Measurements from ENCODE around the gene MCF2L.

Gene MCF2L

DNA sequence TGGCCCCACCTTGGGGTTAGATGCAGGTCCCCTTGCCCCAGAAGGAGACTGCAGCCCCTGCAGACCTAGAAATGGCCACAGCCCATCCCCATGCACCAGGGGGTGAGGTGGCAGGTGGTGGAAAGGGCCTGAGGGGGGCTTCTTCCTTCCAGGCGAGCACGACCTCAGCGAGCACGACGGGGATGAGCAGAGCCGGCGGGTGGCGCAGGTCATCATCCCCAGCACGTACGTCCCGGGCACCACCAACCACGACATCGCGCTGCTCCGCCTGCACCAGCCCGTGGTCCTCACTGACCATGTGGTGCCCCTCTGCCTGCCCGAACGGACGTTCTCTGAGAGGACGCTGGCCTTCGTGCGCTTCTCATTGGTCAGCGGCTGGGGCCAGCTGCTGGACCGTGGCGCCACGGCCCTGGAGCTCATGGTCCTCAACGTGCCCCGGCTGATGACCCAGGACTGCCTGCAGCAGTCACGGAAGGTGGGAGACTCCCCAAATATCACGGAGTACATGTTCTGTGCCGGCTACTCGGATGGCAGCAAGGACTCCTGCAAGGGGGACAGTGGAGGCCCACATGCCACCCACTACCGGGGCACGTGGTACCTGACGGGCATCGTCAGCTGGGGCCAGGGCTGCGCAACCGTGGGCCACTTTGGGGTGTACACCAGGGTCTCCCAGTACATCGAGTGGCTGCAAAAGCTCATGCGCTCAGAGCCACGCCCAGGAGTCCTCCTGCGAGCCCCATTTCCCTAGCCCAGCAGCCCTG, 149.4 kb downstream of the MCF2L start:
- FAIRE-seq = no peak

GRCh38 chr13:113119166-113119821, 150.3 kb downstream of the MCF2L start:
- FAIRE-seq = no peak

GRCh38 chr13:113119822-113120189, 150.8 kb downstream of the MCF2L start:
- no peak for FAIRE-seq

DNA sequence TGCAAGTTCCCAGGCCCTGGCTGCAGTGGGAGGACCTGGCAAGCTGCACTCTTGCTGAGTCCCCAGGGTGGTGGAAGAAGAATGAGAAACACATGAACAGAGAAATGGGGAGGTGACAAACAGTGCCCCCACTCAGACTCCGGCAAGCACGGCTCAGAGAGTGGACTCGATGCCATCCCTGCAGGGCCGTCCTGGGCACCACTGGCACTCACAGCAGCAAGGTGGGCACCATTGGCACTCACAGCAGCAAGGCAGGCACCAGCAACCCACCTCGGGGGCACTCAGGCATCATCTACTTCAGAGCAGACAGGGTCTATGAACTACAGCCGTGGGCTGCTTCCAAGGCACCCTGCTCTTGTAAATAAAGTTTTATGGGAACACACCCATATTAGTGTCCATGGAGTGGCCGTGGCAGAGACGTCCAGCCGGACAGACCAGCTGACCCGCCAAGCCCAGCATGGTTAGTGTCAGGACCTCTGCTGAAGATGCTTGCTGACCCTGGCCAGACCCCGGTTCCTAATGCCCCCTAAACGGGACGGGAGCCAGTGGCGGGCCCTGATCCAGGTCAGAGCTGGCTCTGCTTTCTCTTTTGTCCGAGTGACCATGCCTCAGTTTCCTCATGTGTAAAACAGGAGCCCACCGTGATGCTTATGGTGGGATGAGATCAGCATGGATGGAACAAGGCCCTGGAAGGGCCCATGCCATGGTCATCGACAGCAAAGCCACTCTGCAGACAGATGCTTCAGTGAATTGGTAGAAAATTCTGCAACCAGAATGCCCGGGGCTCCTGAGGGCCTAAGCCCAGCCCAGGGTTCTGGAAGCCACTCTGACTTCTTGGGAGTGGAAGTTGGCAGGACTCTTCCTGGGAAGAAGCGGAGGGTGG, 151.5 kb downstream of the MCF2L start:
- no peak for FAIRE-seq

DNA sequence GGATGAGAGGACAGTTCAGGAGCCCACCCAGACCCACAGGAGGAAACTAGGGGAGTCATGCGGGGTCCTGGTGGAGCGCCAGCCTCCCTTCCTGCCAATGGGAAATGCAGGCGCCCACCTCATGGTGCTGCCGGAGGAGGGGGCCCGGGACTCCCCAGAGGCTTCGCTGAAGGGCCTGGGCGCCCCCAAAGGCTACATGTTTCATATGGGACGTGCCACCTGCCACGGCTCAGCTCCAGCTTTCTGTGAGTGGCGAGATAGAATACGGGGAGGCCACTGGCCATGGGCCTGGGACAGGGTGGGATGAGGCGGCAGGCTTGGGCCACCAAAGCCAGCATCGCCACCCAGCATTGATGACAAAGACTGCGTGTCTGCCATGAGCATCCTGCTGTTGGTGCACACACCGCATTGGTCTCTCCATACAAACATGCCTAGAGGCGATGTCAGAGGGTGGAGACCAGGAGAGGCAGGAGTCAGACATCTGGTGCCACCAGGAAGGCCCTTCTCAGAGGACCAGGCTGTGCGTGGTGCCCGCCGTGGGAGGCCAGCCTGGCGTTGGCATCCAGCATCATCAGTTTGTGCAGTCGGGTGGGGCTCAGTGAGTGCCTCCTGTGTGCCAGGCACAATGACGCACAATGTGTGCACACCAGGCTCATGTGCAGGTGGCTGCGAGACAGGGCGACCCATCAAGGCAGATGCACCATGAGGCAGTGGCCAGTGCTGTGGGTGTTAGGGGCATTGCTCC, 152.3 kb downstream of the MCF2L start:
- FAIRE-seq = no peak

- no peak for FAIRE-seq
These were observed 153.0 kb downstream of the MCF2L start for GRCh38 chr13:113121928-113122471.

DNA sequence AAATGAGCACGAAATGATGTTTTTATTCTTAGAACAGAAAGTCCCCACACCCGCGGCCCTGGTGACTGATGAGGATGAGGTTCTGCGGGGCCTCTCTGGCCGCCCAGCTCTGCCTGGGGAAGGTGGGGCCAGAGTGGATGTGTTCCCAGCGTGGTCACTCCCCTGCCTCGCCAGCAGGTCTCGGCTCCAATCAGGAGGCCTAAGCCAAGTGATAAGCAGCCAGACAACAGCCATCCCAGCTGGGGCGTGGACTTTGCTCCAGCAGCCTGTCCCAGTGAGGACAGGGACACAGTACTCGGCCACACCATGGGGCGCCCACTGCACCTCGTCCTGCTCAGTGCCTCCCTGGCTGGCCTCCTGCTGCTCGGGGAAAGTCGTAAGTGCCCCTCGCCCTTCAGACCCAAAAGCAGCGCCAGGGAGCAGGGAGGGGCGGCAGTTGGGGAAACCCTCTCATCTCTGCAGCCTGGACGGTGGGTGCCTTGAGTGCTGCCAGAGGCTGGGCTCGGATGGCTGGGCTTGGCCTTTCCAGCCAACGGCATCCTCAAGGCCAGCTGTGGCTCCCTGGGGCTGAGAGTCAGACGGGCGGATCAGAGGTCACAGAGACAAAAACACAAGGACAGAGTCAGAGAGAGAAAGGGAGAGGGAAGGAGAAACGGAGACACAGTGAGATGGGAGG, 153.7 kb downstream of the MCF2L start, which contains the start of gene F10:
Gene F10 (plus strand): TSS at position 250 of the 676 bp plus-strand sequence. CDS start 57 bp downstream, at position 307.
- no peak for FAIRE-seq

DNA sequence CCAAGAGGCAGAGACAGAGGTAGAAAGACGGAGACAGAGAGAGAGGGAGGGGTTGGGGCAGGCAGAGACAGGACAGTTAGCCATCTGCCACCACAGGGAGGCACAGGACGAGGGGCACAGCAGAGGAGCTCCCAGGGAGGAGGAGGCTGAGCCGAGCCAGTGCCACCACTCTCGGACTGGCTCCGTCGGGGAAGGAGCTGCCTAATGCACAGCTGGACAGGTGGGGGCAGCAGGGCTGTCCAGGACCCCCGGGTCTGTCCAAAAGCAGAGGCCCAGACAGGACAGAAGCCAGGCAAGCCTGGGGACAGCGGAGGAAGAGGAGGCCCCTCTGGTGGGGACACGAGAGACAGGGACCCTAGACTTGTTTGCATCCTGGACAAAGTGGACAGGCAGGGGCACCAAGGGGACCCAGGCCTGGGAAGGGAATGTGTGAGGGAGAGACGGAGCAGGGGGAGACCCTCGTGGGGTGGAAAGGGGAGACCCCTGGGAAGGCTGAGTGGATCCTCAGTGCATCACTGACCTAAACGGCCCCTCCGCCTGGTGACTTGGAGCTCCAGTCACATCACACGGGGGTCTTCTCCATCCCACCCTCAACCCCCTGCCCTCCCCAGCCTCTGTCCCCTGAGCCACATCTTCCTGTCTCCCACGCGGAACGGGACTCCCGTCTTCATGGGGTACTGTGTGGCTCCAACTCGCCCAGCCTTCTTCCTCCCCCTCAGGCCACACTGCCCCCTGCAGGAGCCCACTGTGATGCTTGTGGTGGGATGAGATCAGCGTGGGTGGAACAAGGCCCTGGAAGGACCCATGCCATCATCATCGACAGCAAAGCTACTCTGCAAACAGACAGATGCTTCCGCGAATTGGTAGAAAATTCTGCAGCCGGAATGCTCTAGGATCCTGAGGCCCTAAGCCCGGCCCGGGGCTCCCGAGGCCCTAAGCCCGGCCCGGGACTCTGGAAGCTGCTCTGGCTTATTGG, 154.5 kb downstream of the MCF2L start:
- no peak for FAIRE-seq

GRCh38 chr13:113124211-113124970, 155.4 kb downstream of the MCF2L start:
- no peak for FAIRE-seq

- FAIRE-seq = no peak
These were observed 156.7 kb downstream of the MCF2L start for GRCh38 chr13:113125506-113126264.

DNA sequence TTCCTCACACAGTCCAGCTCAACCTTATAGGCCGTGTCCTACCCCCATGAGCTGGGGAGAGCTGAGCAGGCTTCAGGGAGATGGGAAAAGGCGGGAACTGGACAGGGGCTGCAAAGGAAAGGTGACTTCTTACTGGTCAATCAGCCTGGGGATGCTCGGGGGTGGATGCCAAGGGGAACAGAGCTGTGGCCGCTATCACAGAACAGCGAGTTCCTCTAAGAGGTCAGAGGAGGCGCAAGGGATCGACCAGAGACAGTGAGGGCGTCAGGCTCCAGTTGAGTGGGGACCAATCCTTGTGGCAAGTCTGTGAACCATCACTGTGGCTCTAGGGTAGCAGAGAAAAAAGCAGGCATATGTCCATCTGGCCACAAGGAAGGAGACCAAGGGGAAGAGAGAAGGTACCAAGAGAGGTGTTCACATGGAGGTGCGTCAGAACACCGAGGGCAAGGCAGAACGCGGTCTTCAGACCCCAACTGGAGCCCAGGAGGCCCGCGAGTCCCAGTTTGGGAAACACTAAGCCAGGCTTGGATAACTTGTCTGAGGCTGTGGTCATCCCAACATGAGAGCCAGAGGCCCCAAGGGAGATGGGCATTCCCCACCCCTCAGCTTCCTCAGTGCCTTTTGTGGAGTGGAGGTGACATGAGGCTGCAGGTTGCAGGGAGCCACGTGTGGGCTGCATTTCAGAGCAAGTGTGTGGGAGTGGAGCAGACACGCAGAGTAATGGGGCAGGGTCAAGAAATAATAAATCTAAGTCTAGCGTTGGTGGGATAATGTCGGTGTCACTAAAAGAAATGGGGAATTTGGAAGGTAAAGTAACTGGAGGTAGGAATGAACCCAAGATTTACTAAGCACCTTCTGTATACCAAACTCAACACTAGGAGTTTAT, 157.5 kb downstream of the MCF2L start:
- no peak for FAIRE-seq

DNA sequence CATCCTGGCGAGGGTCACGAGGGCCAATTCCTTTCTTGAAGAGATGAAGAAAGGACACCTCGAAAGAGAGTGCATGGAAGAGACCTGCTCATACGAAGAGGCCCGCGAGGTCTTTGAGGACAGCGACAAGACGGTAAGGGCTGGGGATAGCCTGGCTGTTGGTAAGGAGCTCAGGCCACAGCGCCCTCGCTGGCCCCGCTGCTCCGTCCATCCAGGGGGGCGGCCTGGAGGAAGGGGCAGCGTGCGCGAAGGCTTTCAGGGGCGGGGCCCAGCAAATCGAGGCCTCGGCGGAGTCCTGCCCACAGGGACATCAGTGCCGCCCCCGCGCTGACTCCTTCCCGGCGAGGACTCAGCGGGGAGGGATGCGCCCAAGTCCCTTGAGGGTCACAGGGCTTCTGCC, 160.5 kb downstream of the MCF2L start:
- FAIRE-seq = no peak

- no peak for FAIRE-seq
These were observed 161.1 kb downstream of the MCF2L start for GRCh38 chr13:113129921-113130750.

GRCh38 chr13:113135281-113135760, 166.3 kb downstream of the MCF2L start:
- no peak for FAIRE-seq

DNA sequence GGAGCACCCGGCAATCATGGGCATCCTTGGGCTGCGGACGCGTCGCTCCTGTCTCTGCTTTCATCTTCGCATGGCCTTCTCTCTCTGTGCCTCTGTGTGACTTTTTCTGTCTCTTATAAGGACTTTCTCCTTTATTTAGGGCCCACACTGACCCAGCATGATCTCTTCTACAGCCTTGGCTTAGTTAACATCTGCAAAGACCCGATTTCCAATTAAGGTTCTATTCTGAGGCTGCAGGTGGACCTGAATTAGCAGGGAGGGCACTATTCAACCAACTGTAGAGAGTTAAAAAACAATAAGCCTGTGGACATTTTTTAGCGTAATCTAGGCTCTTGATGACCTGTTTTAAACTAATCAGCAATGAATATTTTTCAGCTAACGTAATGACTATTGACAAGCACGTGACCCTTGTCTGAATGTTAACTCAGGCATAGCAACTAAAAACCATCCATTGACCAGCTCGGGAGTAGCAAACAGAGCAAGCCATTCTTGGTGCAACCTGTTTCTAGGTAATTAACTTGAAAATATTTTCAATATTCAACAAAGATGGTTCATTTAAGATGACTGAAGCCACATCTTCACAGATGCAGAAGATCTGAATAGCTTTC, 168.8 kb downstream of the MCF2L start:
- FAIRE-seq = no peak

- FAIRE-seq = no peak
These were observed 170.0 kb downstream of the MCF2L start for GRCh38 chr13:113138792-113139551.
